PFSK-1 (cell line): ENCODE data around the gene IGFBP2.

Experiments used
- FOXP2 ChIP-seq: optimal IDR thresholded peaks from 2 replicates; pipeline ENCODE3; 2011; ENCODE audit warnings: borderline replicate concordance, control low read depth, inconsistent platforms; ENCODE audit not compliant: insufficient read depth; ENCODE audit errors: extremely low read length, extremely low read depth
- POLR2AphosphoS5 ChIP-seq: IDR thresholded peaks from 2 replicates; pipeline ENCODE4 v1.6.1; 2012; ENCODE audit warnings: low read depth, mild to moderate bottlenecking, control low read depth, low read length, moderate library complexity
- REST ChIP-seq, 2 experiments: IDR thresholded peaks; 2 replicates each; pipeline versions ENCODE4 v1.6.1 to v1.8.0; 2011 to 2012; ENCODE audit warnings: low read depth in 2 of 2, low read length in 2 of 2, control low read depth in 1 of 2, inconsistent platforms in 1 of 2, mild to moderate bottlenecking in 1 of 2, moderate library complexity in 1 of 2; ENCODE audit not compliant: insufficient read depth in 1 of 2
- SIN3A ChIP-seq: IDR thresholded peaks from 2 replicates; pipeline ENCODE4 v1.6.1; 2012; ENCODE audit warnings: mild to moderate bottlenecking, low read length, moderate library complexity, borderline replicate concordance; ENCODE audit not compliant: insufficient read depth
- TAF1 ChIP-seq: IDR thresholded peaks from 2 replicates; pipeline ENCODE4 v1.6.1; 2012; ENCODE audit warnings: low read length, control low read depth, borderline replicate concordance; ENCODE audit not compliant: insufficient read depth

GRCh38 chr2:216661051-216661450, 27.8 kb downstream of the IGFBP2 start:
- TF ChIP-seq TAF1 (no peak), POLR2AphosphoS5 (no peak), REST (IDR thresholded peaks at IDR 0.05; ENCODE audit: insufficient read depth in 1 of 2, low read depth in 2 of 2, low read length in 2 of 2) (no peak), SIN3A (no peak), FOXP2 (no peak)
